ENCODE results near the gene RAB6C.
"Not testable (repeated sequence)": the region's sequence is repeated elsewhere in the genome, so short reads cannot be mapped to it uniquely, and the experiment has no call there.

RAB6C gene

DNA sequence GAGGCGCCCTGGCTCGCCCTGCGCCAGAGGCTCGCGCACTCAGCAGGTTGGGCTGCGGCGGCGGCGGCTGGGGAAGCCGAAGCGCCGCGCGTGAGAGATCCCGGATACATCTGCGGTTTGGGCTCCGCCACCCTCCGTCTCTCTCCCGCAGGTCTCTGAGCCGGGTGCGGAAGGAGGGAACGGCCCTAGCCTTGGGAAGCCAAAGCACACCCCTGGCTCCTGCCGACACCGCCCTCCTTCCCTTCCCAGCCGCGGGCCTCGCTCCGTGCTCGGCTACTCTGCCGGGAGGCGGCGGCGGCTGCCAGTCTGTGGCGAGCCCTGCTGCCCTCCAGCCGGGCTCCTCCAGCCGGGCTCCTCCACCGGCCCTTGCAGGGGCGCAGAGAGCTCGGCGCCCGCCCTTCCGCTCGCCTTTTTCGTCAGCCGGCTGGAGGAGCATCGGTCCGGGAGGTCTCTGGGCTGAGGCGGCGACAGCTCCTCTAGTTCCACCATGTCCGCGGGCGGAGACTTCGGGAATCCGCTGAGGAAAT, at the start of gene RAB6C:
RAB6C (plus strand) TSS at position 38 of the 527 bp plus-strand sequence; CDS start at position 488, 450 bp downstream.
- not testable (repeated sequence) for DNase-seq (ENCODE audit: low spot score)

DNA sequence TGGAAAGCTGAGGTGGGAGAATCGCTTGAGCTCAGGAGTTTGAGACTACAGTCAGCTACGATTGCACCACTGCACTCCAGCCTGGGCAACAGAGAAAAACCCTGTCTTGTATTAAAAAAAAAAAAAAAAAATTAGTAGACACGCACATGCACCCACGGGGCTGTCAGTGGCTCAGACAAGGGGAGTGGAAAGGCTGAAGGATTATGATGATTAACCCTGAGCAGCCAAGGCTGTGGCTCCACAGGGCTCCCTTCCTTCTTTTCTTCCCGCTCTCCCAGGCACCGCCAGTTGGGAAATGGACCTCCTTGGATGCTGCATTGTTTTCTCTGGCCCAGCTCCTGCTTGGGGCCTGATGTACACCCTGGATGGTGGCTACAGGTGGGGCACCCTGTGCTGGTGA, 49.0 kb upstream of the RAB6C start:
- no peak for DNase-seq (ENCODE audit: low spot score)

GRCh38 chr2:129933387-129933786, 46.1 kb upstream of the RAB6C start:
- not testable (repeated sequence) for DNase-seq (ENCODE audit: low spot score)

DNA sequence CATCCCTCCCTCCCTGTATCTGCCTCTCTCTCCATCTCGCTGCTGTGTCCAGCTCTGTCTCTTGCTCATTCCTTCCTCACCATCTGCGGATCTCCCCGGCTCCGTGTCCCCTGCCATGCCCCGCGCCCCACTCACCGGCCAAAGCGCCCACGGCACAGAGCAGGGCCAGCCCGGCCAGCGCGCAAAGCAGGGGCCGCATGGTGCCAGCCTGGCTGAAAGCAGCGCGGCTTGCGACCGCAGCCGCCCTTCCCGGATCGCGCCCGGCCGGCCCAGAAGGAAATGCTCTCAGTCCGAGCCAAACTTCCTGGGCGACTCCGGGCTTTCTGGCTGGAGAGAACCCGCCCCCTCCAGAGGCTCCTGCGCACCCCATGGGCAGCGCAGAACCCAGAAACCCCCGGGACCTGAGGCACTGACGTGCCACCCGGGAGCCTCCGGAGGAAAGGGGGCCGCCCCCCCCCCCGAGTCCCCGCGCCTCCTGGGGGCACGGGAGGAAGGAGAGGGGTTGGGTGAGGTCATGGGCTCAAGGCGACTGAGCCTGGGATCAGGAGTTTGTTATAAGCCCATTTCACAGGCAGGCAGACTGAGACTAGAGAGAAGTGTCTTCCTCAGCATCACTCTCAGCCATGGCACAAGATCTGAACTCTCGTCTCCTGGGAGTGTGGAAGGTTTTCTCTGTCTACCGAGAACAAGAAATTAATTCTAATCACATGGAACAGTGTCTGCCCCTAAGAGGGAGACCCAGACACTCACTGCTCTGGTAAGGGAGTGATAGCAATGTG, 45.2 kb upstream of the RAB6C start:
- DNase-seq (ENCODE audit: low spot score) = no peak

DNA sequence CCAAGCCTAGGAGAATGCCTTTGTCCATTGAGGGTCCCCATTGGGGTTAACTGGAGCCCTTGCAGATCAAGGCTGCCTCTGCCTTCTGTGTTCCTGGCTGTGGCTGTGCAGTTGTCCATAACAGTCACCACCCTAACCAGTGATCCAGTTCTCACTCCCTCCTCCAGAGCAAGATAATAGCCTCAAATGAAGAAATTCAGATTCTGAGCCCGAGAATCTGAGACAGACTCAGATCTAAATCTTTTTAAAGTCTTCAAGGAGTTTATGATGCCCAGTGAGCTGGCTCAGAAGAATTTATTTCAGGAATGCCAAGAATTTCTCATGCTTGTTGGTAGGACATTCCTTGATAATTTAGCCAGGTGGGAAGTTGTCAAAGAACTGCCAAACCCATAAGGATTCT, 44.3 kb upstream of the RAB6C start:
- DNase-seq (ENCODE audit: low spot score) = peak; percentile 18

GRCh38 chr2:129936334-129936934, 43.0 kb upstream of the RAB6C start:
- DNase-seq (ENCODE audit: low spot score) = no peak

DNA sequence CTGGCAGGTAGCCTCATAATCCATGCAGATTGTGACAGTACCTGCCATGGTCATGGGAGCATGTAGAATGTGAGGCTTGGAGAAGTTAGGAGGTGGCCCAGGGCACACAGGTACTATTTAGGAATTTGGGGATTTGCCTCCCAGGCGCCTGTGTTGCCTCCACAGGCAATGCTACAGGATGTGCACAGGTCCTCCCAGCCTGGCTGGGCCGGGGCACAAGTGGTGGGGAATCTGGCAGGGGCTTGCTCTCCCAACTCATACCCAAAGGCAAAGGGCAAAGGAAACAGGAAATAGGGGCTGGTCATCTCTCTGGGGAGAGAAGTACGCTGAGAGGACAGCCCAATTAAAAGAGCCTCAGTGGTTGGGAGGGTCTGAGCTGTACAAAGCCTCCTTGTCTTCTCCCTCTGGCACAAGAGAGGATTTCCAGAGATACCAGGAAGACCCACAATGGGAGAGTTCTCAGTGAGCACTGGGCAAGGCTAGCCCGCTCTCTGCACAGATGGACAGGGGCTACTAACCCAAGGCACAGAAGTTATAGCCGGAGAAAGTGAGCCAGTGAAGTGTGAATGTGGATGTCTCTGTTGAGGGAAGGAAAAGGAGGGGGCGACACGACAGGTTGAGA, 40.5 kb upstream of the RAB6C start:
- DNase-seq (ENCODE audit: low spot score) = not testable (repeated sequence)

- not testable (repeated sequence) for DNase-seq (ENCODE audit: low spot score)
These were observed 36.0 kb upstream of the RAB6C start for GRCh38 chr2:129943456-129943855.

- DNase-seq (ENCODE audit: low spot score) = no peak
These were observed 33.9 kb upstream of the RAB6C start for GRCh38 chr2:129945557-129945956.

DNA sequence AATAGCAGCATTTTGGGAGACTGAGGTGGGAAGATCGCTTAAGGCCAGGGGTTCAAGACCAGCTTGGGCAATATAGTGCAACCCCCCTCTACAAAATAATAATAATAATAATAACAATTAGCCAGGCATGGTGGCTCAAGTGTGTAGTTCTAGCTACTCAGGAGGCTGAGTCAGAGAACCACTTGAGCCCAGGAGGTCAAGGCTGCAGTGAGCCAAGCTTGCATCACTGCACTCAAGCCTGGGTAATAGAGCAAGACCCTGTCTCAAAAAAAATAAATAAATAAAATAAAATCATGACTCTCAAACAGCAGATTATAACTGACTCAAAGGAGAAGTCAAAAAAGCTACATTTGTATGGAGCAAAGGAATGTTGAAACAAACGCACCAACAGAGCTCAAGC, 31.8 kb upstream of the RAB6C start:
- DNase-seq (ENCODE audit: low spot score) = not testable (repeated sequence)

GRCh38 chr2:129956171-129956570, 23.3 kb upstream of the RAB6C start:
- DNase-seq (ENCODE audit: low spot score) = not testable (repeated sequence)

DNA sequence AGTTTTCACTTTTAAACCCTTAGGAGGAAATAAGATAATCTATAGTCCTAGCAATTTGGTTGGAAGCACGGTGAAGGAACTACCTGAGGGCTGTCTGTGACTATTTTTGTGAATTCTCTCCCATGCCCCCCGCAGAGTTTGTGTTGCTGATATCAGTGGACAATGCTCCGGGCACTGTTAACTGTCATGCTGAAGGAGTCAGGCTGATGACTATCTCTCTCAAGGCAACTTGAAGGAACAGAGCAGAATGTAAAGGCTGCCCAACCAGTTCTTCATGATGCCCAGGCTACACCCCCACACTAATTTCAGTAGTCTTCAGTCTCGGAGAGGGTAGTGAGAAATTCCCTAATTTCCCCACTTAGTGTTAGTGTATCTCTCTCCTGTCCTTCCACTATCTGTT, 21.6 kb upstream of the RAB6C start:
- DNase-seq (ENCODE audit: low spot score) = no peak

DNA sequence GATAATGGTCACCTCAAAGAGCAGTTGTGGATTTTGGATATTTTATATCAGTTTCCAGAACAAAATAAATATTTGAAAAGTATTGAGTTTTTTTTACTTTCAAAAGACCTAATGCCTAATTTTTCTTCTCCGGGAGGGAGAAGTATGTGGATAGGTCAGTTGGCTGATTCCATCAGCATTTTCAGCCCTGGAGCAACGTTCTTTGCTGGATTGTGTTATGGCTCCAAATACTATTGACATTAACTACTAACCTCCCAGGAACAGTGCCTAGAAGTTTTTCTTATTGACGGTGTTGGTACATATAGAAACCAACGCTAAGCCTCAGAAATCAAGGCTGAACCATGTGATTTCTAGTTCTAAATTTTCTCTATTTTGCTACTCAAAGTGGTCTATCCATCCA, 20.7 kb upstream of the RAB6C start:
- not testable (repeated sequence) for DNase-seq (ENCODE audit: low spot score)

GRCh38 chr2:129968605-129969004, 10.9 kb upstream of the RAB6C start:
- not testable (repeated sequence) for DNase-seq (ENCODE audit: low spot score)

- DNase-seq (ENCODE audit: low spot score) = no peak
These were observed 4.3 kb upstream of the RAB6C start for GRCh38 chr2:129975016-129975774.

- not testable (repeated sequence) for DNase-seq (ENCODE audit: low spot score)
These were observed 2.5 kb upstream of the RAB6C start for GRCh38 chr2:129976969-129977368.

DNA sequence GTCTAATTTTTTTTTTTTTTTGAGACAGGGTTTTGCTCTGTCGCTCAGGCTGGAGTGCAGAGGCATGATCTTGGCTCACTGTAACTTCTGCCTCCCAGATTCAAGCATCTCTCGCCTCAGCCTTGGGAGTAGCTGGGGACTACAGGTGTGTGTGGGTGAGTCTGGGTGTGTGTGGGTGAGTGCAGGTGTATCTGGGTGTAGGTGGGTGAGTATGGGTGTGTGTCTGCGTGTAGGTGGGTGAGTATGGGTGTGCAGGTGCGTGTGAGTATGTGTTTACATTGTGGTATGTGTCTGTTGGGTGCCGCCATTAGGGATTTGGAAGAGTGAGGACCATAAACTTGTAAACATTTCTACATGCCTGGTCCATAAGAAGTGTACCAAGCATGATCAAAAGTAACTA, 1.5 kb upstream of the RAB6C start:
- DNase-seq (ENCODE audit: low spot score) = no peak

DNA sequence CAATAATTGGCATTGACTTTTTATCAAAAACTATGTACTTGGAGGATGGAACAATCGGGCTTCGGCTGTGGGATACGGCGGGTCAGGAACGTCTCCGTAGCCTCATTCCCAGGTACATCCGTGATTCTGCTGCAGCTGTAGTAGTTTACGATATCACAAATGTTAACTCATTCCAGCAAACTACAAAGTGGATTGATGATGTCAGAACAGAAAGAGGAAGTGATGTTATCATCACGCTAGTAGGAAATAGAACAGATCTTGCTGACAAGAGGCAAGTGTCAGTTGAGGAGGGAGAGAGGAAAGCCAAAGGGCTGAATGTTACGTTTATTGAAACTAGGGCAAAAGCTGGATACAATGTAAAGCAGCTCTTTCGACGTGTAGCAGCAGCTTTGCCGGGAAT, 780 bp downstream of the RAB6C start:
- DNase-seq (ENCODE audit: low spot score) = not testable (repeated sequence)

DNA sequence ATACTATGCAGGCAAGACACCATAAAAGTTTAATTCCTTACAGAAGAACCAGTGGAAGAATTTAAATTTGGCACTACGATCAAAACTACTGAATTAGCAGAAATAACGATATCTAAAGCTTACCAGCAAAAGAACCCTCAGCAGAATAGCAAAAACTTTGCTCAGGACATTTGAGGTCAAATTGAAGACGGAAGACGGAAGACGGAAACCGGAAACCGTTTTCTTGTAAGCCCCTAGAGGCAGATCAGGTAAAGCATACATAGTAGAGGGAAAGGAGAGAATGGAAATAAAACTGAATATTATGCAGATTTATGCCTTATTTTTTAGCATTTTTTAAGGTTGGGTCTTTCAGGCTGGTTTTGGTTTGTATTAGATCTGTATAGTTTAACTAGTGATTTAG, 2.2 kb downstream of the RAB6C start:
- DNase-seq (ENCODE audit: low spot score) = not testable (repeated sequence)

DNA sequence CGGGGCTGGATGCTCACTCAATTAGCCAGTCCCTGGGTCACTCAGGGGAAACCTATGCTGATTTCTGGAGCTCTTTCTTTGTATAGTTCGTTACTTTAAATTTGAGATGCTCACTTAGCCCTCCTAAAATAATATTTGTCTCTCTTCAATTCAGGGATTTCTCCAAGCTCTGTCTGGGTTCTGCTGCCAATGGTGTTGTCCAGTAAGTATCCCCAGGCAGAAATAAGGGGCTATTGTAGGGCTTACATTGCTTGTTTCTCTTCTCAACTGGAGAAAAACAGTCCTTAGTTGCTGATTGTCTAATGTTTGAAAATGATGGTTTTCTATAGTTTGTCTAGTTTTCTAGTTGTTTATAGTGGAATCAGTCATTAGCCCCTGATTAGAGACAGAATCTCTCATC, 5.0 kb downstream of the RAB6C start:
- no peak for DNase-seq (ENCODE audit: low spot score)

DNA sequence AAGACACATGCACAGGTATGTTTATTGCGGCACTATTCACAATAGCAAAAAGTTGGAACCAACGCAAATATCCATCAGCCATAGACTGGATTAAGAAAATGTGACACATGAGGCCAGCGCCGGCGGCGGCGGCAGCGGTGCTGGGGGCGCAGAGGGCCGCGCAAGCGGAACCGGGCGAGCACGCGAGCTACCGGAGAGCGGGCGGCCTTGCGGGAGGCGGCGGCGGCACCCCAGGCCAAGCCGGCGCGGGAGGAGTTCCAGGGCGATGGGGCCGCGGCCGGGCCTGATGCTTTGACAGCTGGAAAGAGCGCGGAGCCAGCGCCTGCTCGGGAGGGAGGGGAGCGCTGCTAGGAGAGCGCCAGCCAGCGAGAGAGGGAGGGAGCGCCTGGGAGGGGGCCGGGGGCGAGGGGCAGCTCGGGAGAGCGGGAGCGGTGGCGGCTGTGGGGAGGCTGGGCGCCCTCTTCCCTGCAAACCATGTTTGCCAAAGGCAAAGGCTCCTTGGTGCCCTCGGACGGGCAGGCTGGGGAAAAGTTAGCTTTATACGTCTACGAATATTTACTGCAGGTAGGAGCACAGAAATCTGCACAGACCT, 13.0 kb downstream of the RAB6C start:
- DNase-seq (ENCODE audit: low spot score) = not testable (repeated sequence)

- not testable (repeated sequence) for DNase-seq (ENCODE audit: low spot score)
These were observed 13.7 kb downstream of the RAB6C start for GRCh38 chr2:129993151-129993550.

Measured in cerebellar cortex (tissue), 1 donor.